ENCODE results near the gene KRT73.

- TF ChIP-seq EP300 (IDR thresholded peaks at IDR 0.05; ENCODE audit: borderline replicate concordance): no peak
- TF ChIP-seq RAD21 (IDR thresholded peaks at IDR 0.05; ENCODE audit: low read depth): no peak
- TF ChIP-seq YY1 (IDR thresholded peaks at IDR 0.05; ENCODE audit: low read depth): no peak
- no peak for TF ChIP-seq USF1 (IDR thresholded peaks at IDR 0.05)
- TF ChIP-seq MAX (IDR thresholded peaks at IDR 0.05): no peak
- no peak for TF ChIP-seq CREB1 (IDR thresholded peaks at IDR 0.05; ENCODE audit: low read depth)
- TF ChIP-seq REST (IDR thresholded peaks at IDR 0.05; ENCODE audit: low read depth): no peak
- TF ChIP-seq EGR1 (IDR thresholded peaks at IDR 0.05): no peak
- no peak for TF ChIP-seq TAF1 (IDR thresholded peaks at IDR 0.05; ENCODE audit: low read depth)
- TF ChIP-seq NFIC (IDR thresholded peaks at IDR 0.05): no peak
Measured at GRCh38 chr12:52618216-52618615, at the start of gene KRT73.

Measured in Ishikawa (cell line).